Suppressor macrophage treated with lipopolysaccharide for 1 hour (primary cell): ENCODE results near the gene MXD1.

Source experiments
- DNase-seq, 3 donors: peaks; one replicate each; pipeline ENCODE4 v3.0.0-alpha.2; 2020 to 2022

MXD1 gene

DNA sequence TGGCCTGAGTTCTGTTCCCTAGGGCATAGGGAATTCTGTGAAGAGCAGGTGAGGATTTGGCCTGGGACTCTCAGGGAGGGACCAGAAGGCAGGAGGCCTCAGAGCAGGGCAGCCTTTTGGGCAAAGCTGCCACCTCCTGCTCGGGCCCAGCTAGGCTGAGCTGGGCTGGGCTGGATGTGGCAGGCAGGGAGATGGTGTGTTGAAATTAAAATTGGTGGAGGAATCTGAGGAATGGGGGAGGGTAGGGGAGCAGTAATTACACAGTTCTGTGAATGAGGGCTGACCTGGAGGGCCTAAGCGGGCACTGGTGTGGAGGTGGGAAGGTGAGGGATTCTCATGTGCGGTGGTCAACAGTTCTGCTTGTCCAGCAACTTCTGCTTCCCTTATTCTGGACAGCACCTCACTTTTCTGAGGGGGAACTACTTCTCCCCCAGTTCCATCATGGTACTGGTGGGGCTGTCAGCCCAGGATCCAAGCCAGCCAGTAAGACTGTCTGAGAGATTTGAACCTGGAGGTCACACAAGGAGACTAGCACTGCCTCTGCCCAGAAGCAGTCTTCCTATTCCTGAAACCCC lies 68.6 kb downstream of the MXD1 start:
- peak in 1 of 3 donors; percentile 22 for DNase-seq

DNA sequence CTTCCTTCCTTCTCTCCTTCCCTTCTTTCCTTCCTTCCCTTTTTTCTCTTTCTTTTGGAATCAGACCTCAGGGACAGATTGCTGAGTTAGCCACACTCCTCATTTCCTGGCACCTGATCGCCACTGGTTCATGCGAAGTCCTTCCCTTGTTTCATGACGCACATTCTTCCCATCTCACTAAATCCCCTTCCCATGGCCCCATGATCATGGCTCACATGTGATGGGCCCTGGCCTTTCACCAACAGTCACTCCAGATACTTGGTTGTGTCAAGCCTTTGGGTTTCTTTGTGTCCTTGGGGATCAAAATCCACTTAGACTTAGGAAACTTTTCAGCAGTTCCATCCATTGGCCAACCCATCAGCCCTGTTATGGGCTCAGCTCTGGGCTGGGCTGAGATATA lies 70.3 kb downstream of the MXD1 start:
- peak; percentile 49 to 76 (median 58) for DNase-seq

DNA sequence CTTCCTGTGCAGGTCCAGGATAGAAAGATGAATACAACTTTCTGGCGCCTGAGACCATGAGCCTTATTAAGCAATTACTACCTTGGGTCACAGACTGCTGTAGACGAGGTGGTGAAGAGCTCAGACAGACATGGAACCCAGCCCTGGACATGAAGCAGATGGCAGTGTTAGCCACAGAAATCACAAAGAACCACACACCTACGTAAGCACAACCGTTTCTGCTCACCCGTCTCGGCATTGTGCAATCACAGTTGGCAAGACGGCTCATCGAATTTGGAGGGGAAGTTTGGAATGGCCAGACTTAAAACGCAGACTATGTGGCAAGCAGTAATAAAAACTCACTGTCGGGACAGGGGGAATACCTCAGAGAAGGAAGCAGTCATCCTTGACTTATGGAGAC lies 70.8 kb downstream of the MXD1 start:
- peak; percentile 94 to 99 (median 98) for DNase-seq

DNA sequence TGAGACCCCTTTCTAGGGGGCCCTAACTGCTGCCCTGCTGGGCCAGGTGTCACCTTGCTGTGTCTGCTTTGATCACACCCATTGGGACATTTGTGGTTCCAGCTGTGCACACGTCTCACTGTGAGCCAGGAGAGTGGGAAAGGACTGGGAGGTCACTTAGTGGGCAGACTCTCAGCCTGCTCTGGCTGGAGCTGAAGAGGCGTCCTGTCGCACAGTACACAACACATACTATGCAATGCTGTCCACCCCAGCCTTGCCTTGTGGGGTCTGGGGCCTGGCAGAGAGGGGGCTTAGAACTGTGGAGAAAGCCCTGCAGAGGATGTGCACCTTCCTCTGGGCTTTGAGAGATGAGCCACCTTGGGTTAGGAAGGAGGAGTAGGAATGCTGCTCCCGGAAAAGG lies 71.8 kb downstream of the MXD1 start:
- no peak for DNase-seq

DNA sequence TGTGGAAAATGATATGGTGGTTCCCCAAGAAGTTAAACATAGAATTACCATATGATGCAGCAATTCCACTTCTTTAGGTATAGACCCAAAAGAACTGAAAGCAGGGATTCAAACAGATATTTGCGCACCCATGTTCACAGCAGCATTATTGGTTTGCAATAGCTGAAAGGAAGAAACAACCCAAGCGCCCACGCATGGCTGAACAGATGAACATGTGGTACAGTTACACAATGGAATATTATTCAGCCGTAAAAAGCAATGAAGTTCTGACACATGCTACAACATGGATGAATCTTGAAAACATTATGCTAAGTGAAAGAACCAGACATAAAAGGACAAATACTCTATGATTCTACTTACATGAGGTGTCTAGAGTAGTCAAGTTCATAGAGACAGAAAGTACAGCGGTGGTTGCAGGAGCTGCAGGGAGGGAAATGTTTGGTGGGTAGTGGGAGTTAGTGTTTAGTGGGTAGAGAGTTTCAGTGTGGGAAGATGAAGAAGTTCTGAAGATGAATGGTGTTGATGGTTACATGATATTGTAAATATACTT lies 73.3 kb downstream of the MXD1 start:
- DNase-seq, result peak in 2 of 3 donors; percentile 30 to 38

DNA sequence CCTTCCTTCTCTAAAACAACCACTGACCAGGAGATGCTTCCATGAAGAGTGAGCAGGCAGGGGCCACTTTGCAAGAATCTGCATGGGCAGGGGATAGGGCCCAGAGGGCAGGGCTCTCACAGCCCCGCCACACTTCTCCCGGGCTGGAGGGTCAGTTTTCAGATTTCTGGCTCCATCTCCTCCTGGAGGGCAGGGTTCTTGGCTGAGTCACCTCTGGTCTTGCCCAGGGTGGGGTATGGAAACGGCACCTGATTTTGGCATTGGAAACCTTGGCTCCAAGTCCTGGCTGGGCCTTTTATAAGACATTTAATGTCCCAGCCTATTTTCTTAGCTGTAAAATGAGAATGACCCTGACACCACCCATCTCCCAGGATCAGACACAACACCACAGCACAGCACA lies 74.1 kb downstream of the MXD1 start:
- no peak for DNase-seq

DNA sequence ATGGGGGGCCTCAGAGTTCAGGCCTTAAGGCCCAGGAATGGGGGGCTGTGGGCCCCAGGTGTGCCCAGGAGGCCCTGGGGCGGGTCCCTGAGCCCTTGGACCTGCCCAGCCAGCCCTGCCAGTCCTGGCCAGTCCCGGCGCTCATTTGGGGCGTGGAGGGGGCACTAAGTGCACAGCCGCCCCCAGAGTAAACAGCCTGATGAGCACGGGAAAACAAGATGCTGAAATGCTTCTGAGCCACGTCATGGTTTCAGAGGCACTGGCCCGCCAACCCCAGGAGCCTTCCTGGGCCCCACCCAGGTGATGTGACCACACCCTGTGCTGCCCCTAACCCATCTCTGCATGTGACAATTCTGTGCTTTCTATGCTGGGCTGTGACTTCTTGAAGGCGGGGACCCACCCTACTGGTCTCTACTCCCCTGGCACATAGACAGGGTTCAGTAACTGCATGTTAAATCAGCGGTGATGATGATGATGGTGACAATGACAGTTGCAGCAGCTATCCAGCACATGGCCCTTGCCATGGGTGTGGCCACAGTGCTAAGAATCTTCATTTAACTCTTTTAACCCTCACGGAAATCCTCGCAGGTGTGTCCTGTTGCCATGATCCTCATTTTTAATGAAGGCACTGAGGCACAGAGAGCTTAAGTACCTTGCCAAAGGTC lies 74.7 kb downstream of the MXD1 start:
- no peak for DNase-seq
